Kidney (tissue), 14 donors: ENCODE results near the gene ACTRT2. TPM values are rescaled to one million over a fixed set of nuclear protein-coding genes. Genes with fewer than 3 reads are reported as not detected.

Experiments used
- DNase-seq, 5 donors: peaks; one replicate each; pipeline ENCODE4 v3.0.0-alpha.2; 2013 to 2020
- FAIRE-seq: peaks from 2 replicates; lab custom pipeline; 2012; peaks lifted over from hg19 to GRCh38; lab: Jason Lieb, UNC
- H3K27ac ChIP-seq, 2 donors: one replicate each; pipeline ENCODE4 v1.7.0; 2013; ENCODE audit warnings: low read depth in 2 of 2, low read length in 2 of 2, inconsistent platforms in 1 of 2
- H3K27me3 ChIP-seq: one replicate; pipeline ENCODE4 v1.7.1; 2013; ENCODE audit warnings: low read length, inconsistent platforms; ENCODE audit not compliant: control insufficient read depth, insufficient read depth
- H3K36me3 ChIP-seq, 3 donors: one replicate each; pipeline versions ENCODE4 v1.7.0 to v1.7.1; 2013; ENCODE audit warnings: low read length in 3 of 3, control low read depth in 1 of 3, inconsistent platforms in 1 of 3; ENCODE audit not compliant: insufficient read depth in 3 of 3, control insufficient read depth in 2 of 3
- H3K4me1 ChIP-seq, 3 donors: one replicate each; pipeline versions ENCODE4 v1.7.0 to v1.7.1; 2013; ENCODE audit warnings: low read length in 3 of 3, inconsistent platforms in 1 of 3, low read depth in 1 of 3; ENCODE audit not compliant: control insufficient read depth in 2 of 3, insufficient read depth in 2 of 3
- H3K4me3 ChIP-seq, 3 donors: one replicate each; pipeline versions ENCODE4 v1.7.0 to v1.8.1; 2013; ENCODE audit warnings: low read length in 3 of 3, control low read depth in 1 of 3, inconsistent platforms in 1 of 3
- H3K9ac ChIP-seq, 3 donors: one replicate each; pipeline versions ENCODE4 v1.7.0 to v1.7.1; 2013; ENCODE audit warnings: low read length in 3 of 3, control low read depth in 1 of 3, inconsistent platforms in 1 of 3
- H3K9me3 ChIP-seq, 3 donors: one replicate each; pipeline versions ENCODE4 v1.7.0 to v1.7.1; 2013; ENCODE audit warnings: low read length in 3 of 3, control low read depth in 1 of 3, inconsistent platforms in 1 of 3; ENCODE audit not compliant: control insufficient read depth in 2 of 3, insufficient read depth in 1 of 3
- intact Hi-C: fragments of 100-400 bp; cut with DNase I; formaldehyde crosslinking; loops from one replicate; pipeline ENCODE4 v1.11.1; 2022
- polyA plus RNA-seq: library from polyadenylated mRNA; stranded (reverse); fragments of 350-450 nt; fragmentation: Illumina TruSeq; extraction: RNeasy Lipid Tissue Mini Kit (QIAGEN cat#74804); gene quantifications from one replicate; pipeline ENCODE4 v1.2.3, GENCODE V29; 2014; ENCODE audit warnings: low read depth, low replicate concordance; ENCODE audit not compliant: insufficient read depth
- total RNA-seq: library from RNA; stranded (reverse); fragmentation: NEBNext Ultra II Directional; extraction: Animal tissue kit (Norgen Biotek cat#: 25700); gene quantifications from one replicate; pipeline ENCODE4 v1.2.1, GENCODE V29; 2021
- TF ChIP-seq, protein P1 (sequence below): IDR thresholded peaks from 3 replicates; pipeline ENCODE4 v1.5.1; 2012; ENCODE audit warnings: mild to moderate bottlenecking, moderate library complexity, borderline replicate concordance; ENCODE audit not compliant: insufficient read depth; ENCODE audit errors: extremely low read depth
- donor health status: control.
- donor health status: control.
- donor health status: control.
- donor health status: control.
- donor health status: control.
- donor health status: DM: yes; HTN: yes; CAD: no.
- donor health status: Normal renal cell carcinoma (clear cell type).

ACTRT2 gene
- total and polyA plus RNA-seq, 2 donors from 2014 or later, result not detected

- Histone ChIP-seq H3K9ac (no peak overlapping the region), H3K27me3 (no peaks in the 10 kb centered on the region), H3K4me1 (no peaks in the 10 kb centered on the region), H3K4me3 (no peak overlapping the region), H3K9me3 (no peaks in the 10 kb centered on the region), H3K36me3 (no peaks in the 10 kb centered on the region), H3K27ac (no peak overlapping the region)
- intact Hi-C loops, result no loop called here
- DNase-seq (peak in 2 of 5 donors; percentile 34 to 53), FAIRE-seq (no peak)
- TF ChIP-seq, protein P1, sequence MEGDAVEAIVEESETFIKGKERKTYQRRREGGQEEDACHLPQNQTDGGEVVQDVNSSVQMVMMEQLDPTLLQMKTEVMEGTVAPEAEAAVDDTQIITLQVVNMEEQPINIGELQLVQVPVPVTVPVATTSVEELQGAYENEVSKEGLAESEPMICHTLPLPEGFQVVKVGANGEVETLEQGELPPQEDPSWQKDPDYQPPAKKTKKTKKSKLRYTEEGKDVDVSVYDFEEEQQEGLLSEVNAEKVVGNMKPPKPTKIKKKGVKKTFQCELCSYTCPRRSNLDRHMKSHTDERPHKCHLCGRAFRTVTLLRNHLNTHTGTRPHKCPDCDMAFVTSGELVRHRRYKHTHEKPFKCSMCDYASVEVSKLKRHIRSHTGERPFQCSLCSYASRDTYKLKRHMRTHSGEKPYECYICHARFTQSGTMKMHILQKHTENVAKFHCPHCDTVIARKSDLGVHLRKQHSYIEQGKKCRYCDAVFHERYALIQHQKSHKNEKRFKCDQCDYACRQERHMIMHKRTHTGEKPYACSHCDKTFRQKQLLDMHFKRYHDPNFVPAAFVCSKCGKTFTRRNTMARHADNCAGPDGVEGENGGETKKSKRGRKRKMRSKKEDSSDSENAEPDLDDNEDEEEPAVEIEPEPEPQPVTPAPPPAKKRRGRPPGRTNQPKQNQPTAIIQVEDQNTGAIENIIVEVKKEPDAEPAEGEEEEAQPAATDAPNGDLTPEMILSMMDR, result no peak
Observed at GRCh38 chr1:3038113-3038551, 16.9 kb downstream of the ACTRT2 start.

GRCh38 chr1:3038571-3039181, 17.4 kb downstream of the ACTRT2 start:
- Histone ChIP-seq H3K4me1 (no peaks in the 10 kb centered on the region), H3K9ac (no peak overlapping the region), H3K36me3 (no peaks in the 10 kb centered on the region), H3K4me3 (no peak overlapping the region), H3K27ac (no peak overlapping the region), H3K9me3 (no peaks in the 10 kb centered on the region), H3K27me3 (no peaks in the 10 kb centered on the region)
- FAIRE-seq, result no peak
- peak in 2 of 5 donors; percentile 32 to 60 for DNase-seq
- intact Hi-C loops, result no loop called here
- TF ChIP-seq, protein P1, result no peak

DNA sequence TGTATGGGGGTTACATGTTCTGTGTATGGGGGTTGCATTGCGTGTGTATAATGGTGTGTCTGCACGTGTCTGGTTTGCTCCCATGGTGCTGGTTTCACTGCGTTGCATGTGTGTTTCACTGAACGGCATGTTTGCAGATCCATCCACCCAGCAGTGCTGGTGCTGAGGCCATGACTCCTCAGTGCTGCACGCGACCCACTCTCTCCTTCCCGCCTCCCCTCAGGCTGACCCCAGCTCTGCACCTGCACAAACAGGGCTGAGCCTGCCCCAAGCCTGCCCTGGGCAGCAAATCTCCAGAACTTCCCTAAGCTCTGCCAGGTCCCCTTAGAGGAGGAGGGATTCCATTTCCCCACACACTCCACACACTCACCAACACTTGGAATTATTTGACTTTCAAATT, 18.7 kb downstream of the ACTRT2 start:
- no peaks in the 10 kb centered on the region for H3K9me3 ChIP-seq
- no peak overlapping the region for H3K27ac ChIP-seq
- H3K4me1 ChIP-seq, result no peaks in the 10 kb centered on the region
- DNase-seq, result peak in 1 of 5 donors; percentile 30
- H3K9ac ChIP-seq, result no peak overlapping the region
- TF ChIP-seq, protein P1, result no peak
- FAIRE-seq, result no peak
- no peaks in the 10 kb centered on the region for H3K36me3 ChIP-seq
- H3K4me3 ChIP-seq, result no peak overlapping the region
- intact Hi-C loops, result no loop called here
- H3K27me3 ChIP-seq, result no peaks in the 10 kb centered on the region
